NCI-H226 (cell line): ENCODE data around the gene MYCBP.
"Not testable (repeated sequence)": the region's sequence is repeated elsewhere in the genome, so short reads cannot be mapped to it uniquely, and the experiment has no call there.

Experiments
- DNase-seq: peaks from one replicate; pipeline ENCODE4 v3.0.0-alpha.2; 2015

The MYCBP gene, protein sequence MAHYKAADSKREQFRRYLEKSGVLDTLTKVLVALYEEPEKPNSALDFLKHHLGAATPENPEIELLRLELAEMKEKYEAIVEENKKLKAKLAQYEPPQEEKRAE

GRCh38 chr1:38873027-38873969 lies at the start of gene MYCBP:
MYCBP (minus strand) TSS chr1:38873348; CDS start chr1:38873305, 43 bp downstream.
- peak; percentile 91 for DNase-seq

- no peak for DNase-seq
Measured at GRCh38 chr1:38919130-38919529, 46.0 kb upstream of the MYCBP start.

GRCh38 chr1:38918568-38918967 lies 45.4 kb upstream of the MYCBP start:
- DNase-seq, result no peak

DNA sequence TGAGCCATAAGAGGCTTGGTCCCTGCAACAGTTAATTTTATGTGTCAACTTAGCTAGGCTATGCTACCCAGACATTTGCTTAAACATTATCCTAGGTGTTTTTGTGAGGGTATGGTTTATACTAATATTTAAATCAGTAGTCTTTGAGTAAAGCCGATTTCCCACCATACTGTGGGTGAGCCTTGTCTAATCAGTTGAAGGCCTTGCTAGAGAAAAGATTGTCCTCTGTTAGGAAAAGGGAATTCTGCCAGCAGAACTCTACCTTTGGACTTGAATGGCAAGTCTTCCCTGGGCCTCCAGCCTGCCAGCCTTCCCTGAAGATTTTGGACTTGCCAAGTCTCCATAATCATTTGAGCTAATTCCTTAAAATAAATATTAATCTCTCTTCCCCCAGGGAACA lies 44.6 kb upstream of the MYCBP start:
- no peak for DNase-seq

GRCh38 chr1:38917337-38917736 lies 44.2 kb upstream of the MYCBP start:
- DNase-seq, result no peak

DNA sequence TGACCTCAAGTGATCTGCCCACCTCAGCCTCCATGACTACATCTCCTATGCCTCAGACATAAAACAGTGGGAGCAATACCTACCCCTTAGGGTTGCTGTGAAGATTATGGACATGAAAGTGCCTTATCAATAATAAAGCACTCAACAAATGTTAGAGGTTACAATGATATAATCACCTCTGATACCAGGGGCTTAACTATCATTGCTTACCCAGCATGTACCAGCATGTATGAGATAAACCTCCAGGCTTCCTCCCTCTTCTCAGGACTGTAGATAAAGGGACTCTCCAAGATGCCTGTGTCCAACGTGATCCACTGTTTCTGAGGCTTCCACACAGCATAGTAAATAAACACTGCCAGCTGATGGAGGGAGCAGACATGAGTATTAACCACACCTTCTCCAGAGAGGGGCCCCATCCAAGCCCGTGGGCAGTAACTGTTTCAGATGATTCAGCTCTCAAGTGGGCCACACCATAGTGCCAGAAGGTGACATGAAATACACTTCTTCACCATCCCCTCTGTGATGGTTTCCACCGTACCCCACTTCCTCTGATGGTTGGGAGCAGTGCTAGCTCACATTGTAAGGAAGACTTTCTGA lies 42.3 kb upstream of the MYCBP start:
- DNase-seq, result peak; percentile 14

GRCh38 chr1:38914908-38915307 lies 41.8 kb upstream of the MYCBP start:
- DNase-seq, result not testable (repeated sequence)

- DNase-seq, result no peak
Measured at GRCh38 chr1:38908821-38909220, 35.7 kb upstream of the MYCBP start.

- no peak for DNase-seq
Measured at GRCh38 chr1:38905985-38906384, 32.8 kb upstream of the MYCBP start.

GRCh38 chr1:38899560-38899959 lies 26.4 kb upstream of the MYCBP start:
- no peak for DNase-seq

GRCh38 chr1:38898653-38899230 lies 25.6 kb upstream of the MYCBP start:
- peak; percentile 12 for DNase-seq

DNA sequence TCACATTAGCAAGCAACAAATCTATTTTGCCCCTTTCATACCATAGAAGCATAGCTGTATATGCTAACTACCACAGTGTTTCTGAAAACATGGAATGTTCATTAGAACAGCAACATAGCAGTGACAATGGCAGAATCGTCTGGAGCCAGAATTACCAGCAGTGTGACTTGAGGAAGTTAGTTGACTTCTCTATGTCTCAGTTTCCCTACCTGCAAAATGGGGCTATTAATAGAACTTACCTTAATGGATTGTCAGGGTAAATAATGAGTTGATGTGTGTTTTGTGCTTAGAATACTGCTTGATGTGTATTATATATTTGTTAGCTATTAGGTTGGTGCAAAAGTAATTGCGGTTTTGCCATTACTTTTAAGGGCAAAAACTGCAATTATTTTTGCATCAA lies 23.0 kb upstream of the MYCBP start:
- DNase-seq, result no peak

- DNase-seq, result no peak
Measured at GRCh38 chr1:38892976-38893375, 19.8 kb upstream of the MYCBP start.

- no peak for DNase-seq
Measured at GRCh38 chr1:38891753-38892152, 18.6 kb upstream of the MYCBP start.

GRCh38 chr1:38889589-38889988 lies 16.4 kb upstream of the MYCBP start:
- no peak for DNase-seq

GRCh38 chr1:38888423-38889333 lies 15.5 kb upstream of the MYCBP start:
- DNase-seq, result no peak

DNA sequence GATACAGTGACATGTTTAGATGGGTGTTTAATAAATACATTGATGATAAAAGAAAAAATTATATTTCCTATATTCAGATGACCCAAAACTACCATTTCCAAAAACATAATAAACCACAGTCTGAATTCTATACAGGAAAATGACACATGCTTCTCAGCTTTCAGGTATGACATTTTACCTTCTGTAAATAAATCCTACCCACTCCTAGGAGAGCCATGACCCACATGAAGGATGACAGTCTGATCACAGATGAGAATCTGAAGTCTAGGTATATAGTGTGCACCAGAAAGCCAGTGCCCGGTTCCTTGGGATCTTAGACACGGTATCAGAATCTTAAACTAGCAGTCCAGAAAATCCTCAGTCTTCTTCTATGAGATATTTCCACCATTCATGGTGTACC lies 11.9 kb upstream of the MYCBP start:
- DNase-seq, result no peak

GRCh38 chr1:38881487-38881886 lies 8.3 kb upstream of the MYCBP start, which contains the start of gene GJA9:
GJA9 (minus strand) TSS chr1:38881587; CDS start chr1:38876098, 5,489 bp downstream.
- no peak for DNase-seq

- no peak for DNase-seq
Measured at GRCh38 chr1:38875811-38876210, 2.7 kb upstream of the MYCBP start.

DNA sequence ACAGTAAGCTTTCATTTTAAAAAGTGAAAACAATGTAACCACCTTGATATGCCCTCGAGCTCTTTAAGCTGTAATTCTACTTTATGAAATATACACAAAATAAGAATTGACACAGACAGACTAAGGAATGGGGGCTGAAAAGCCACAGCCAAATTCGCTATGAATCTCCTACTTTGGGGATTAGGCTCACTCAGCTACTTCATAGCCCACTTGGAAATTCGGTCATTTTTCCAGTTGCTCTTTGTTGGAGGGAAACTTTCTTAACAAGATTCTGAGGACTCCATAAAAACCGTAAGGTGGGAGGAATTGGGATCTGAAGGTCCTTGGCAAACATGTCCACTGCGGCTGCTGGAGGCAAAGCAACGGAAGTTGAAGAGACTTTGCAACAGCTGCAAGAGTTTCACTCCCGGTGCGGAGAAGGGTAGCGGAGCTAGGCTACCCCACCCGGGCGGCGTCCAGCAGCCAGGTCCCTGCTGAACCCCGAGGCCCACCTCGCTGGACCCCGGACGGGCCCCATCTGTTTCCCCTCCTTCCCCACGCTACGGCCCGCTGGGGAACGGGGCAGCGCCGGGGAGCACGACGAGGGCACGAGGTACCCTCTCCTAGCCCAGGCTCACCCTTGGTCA lies 634 bp downstream of the MYCBP start:
- DNase-seq, result peak; percentile 11

DNA sequence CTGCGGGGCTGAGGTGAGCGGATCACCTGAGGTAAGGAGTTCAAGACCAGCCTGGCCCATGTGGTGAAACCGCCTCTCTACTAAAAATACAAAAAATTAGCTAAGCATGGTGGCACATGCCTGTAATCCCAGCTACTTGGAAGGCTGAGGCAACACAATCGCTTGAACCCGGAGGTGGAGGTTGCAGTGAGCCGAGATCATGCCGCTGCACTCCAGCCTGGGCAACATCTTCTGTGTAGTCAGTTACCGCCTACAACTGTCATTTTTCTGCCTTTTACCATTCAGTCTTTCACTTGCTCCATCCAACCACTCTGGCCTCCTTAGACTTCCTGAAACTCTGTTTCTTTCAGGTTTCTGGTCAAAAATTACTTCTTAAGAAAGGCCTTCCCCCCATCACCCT lies 2.2 kb downstream of the MYCBP start:
- no peak for DNase-seq

DNA sequence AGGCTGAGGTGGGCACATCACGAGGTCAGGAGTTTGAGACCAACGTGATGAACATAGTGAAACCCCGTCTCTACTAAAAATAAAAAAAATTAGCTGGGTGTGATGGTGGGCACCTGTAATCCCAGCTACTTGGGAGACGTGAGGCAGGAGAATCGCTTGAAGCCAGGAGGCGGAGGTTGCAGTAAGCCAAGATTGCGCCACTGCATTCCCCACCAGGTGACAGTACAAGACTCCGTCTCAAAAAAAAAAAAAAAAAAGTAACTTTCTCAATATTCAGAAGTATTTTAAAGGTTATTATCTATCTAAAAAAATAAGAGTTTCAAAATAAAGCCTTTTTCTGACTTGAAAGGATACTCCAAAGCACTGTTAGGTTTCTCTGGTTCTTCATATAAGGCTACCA lies 5.9 kb downstream of the MYCBP start:
- no peak for DNase-seq
